SK-N-SH treated with all-trans-retinoic acid at 6 μM for 48 hours (cell line): ENCODE measurements around the gene FH.

Experiments
- ATAC-seq: fragments of 200-7000 bp; cut with Tn5 transposase; 3 replicates; pipeline ENCODE4 v1.9.1; 2020; ENCODE audit warnings: mild to moderate bottlenecking, moderate library complexity
- ARNTL ChIP-seq: fragments of 450-650 bp; formaldehyde crosslinking; IDR thresholded peaks from 2 replicates; pipeline ENCODE4 v1.5.0; 2020; ENCODE audit warnings: low read depth, mild to moderate bottlenecking, moderate library complexity, borderline replicate concordance
- BACH2 ChIP-seq: fragments of 250-450 bp; sonication (Bioruptor Pico); IDR thresholded peaks from 2 replicates; pipeline ENCODE4 v1.9.0; 2021; ENCODE audit warnings: mild to moderate bottlenecking, borderline replicate concordance
- CREB5 ChIP-seq: fragments of 250-450 bp; sonication (Bioruptor Pico); IDR thresholded peaks from 2 replicates; pipeline ENCODE4 v1.5.1; 2020; ENCODE audit warnings: low read depth, mild to moderate bottlenecking, moderate library complexity
- CSRNP3 ChIP-seq: fragments of 250-450 bp; sonication (Bioruptor Pico); IDR thresholded peaks from 2 replicates; pipeline ENCODE4 v1.5.1; 2021; ENCODE audit warnings: mild to moderate bottlenecking, moderate library complexity
- GLIS3 ChIP-seq: fragments of 250-450 bp; sonication (Bioruptor Pico); IDR thresholded peaks from 2 replicates; pipeline ENCODE4 v1.5.0; 2020; ENCODE audit warnings: mild to moderate bottlenecking, moderate library complexity
- ISL1 ChIP-seq: fragments of 250-450 bp; sonication (Bioruptor Pico); IDR thresholded peaks from 2 replicates; pipeline ENCODE4 v2.1.2; 2022; ENCODE audit warnings: mild to moderate bottlenecking, moderate library complexity
- OSR1 ChIP-seq: fragments of 250-450 bp; sonication (Bioruptor Pico); IDR thresholded peaks from 2 replicates; pipeline ENCODE4 v1.8.0; 2022; ENCODE audit warnings: moderate library complexity, mild to moderate bottlenecking, inconsistent platforms
- PATZ1 ChIP-seq: fragments of 250-450 bp; sonication (Bioruptor Pico); IDR thresholded peaks from 2 replicates; pipeline ENCODE4 v1.8.0; 2020; ENCODE audit warnings: mild to moderate bottlenecking, moderate library complexity, borderline replicate concordance
- PPARA ChIP-seq: fragments of 250-450 bp; sonication (Bioruptor Pico); IDR thresholded peaks from 2 replicates; pipeline ENCODE4 v1.5.0; 2020; ENCODE audit warnings: mild to moderate bottlenecking, borderline replicate concordance
- RARB ChIP-seq: fragments of 250-450 bp; sonication (Bioruptor Pico); IDR thresholded peaks from 2 replicates; pipeline ENCODE4 v1.8.0; 2021; ENCODE audit warnings: mild to moderate bottlenecking, moderate library complexity
- TCF4 ChIP-seq: fragments of 250-450 bp; sonication (Bioruptor Pico); IDR thresholded peaks from 2 replicates; pipeline ENCODE4 v1.8.0; 2021; ENCODE audit warnings: mild to moderate bottlenecking, moderate library complexity, borderline replicate concordance
- TOX ChIP-seq: fragments of 250-450 bp; sonication (Bioruptor Pico); IDR thresholded peaks from 2 replicates; pipeline ENCODE4 v1.8.0; 2021; ENCODE audit warnings: mild to moderate bottlenecking, moderate library complexity, borderline replicate concordance
- TSHZ2 ChIP-seq: fragments of 250-450 bp; sonication (Bioruptor Pico); IDR thresholded peaks from 2 replicates; pipeline ENCODE4 v1.5.0; 2020; ENCODE audit warnings: mild to moderate bottlenecking, moderate library complexity
- ZC3H10 ChIP-seq: fragments of 250-450 bp; sonication (Bioruptor Pico); IDR thresholded peaks from 2 replicates; pipeline ENCODE4 v1.5.1; 2021; ENCODE audit warnings: mild to moderate bottlenecking, moderate library complexity
- ZFP3 ChIP-seq: fragments of 250-450 bp; sonication (Bioruptor Pico); IDR thresholded peaks from 2 replicates; pipeline ENCODE4 v1.5.0; 2020; ENCODE audit warnings: mild to moderate bottlenecking, moderate library complexity
- ZFP30 ChIP-seq: fragments of 450-650 bp; formaldehyde crosslinking; IDR thresholded peaks from 2 replicates; pipeline ENCODE4 v1.5.0; 2022; ENCODE audit warnings: mild to moderate bottlenecking, moderate library complexity
- ZNF565 ChIP-seq: fragments of 450-650 bp; formaldehyde crosslinking; conservative IDR thresholded peaks from 2 replicates; pipeline ENCODE4 v1.5.0; 2020; ENCODE audit warnings: low read depth, mild to moderate bottlenecking, moderate library complexity

Gene FH

GRCh38 chr1:241550318-241550717, 30.8 kb upstream of the FH start (continued):
- no peak for TF ChIP-seq TSHZ2 (CRISPR knock-in tag)
- no peak for TF ChIP-seq TOX (CRISPR knock-in tag)
- no peak for TF ChIP-seq OSR1 (CRISPR knock-in tag)
- TF ChIP-seq GLIS3 (CRISPR knock-in tag), result no peak
- TF ChIP-seq ARNTL (CRISPR knock-in tag), result no peak
- TF ChIP-seq, all 23 proteins: peak for 0

- ATAC-seq, result no peak
- TF ChIP-seq OSR1 (CRISPR knock-in tag) (no peak), ZNF565 (CRISPR knock-in tag) (no peak)
These were observed 28.5 kb upstream of the FH start for GRCh38 chr1:241548008-241548407.

GRCh38 chr1:241542199-241542907, 22.8 kb upstream of the FH start:
- no peak for TF ChIP-seq ZFP30 (CRISPR knock-in tag)
- TF ChIP-seq OSR1 (CRISPR knock-in tag), result no peak
- TF ChIP-seq CSRNP3 (CRISPR knock-in tag), result no peak
- no peak for TF ChIP-seq ZFP3 (CRISPR knock-in tag)
- TF ChIP-seq RARB (CRISPR knock-in tag), result no peak
- no peak for TF ChIP-seq PATZ1
- TF ChIP-seq ZC3H10, result no peak
- TF ChIP-seq GLIS3 (CRISPR knock-in tag), result no peak
- TF ChIP-seq BACH2 (CRISPR knock-in tag), result no peak
- no peak for TF ChIP-seq ISL1 (CRISPR knock-in tag)
- TF ChIP-seq PPARA (CRISPR knock-in tag), result no peak
- no peak for TF ChIP-seq TOX (CRISPR knock-in tag)
- TF ChIP-seq ARNTL (CRISPR knock-in tag), result no peak
- TF ChIP-seq ZNF565 (CRISPR knock-in tag), result no peak
- no peak for TF ChIP-seq TCF4 (CRISPR knock-in tag)
- no peak for TF ChIP-seq CREB5 (CRISPR knock-in tag)
- TF ChIP-seq, all 23 proteins: peak for 0
- no peak for ATAC-seq

- TF ChIP-seq PPARA (CRISPR knock-in tag) (no peak), GLIS3 (CRISPR knock-in tag) (no peak), ZFP3 (CRISPR knock-in tag) (no peak), TSHZ2 (CRISPR knock-in tag) (no peak), ZC3H10 (no peak)
- ATAC-seq, result no peak
These were observed 17.4 kb upstream of the FH start for GRCh38 chr1:241536969-241537368.
